ENCODE data around the gene INSM1.
"Not testable (repeated sequence)": the region's sequence is repeated elsewhere in the genome, so short reads cannot be mapped to it uniquely, and the experiment has no call there.

Gene INSM1

GRCh38 chr20:20367575-20368417 is at the start of gene INSM1:
Gene INSM1, plus strand, starts transcription at chr20:20368104. Its CDS starts 164 bp downstream, at chr20:20368268.
- no peak for DNase-seq

GRCh38 chr20:20318365-20319161 is 49.3 kb upstream of the INSM1 start:
- DNase-seq = peak; percentile 73 to 85

GRCh38 chr20:20321134-20321533 is 46.8 kb upstream of the INSM1 start:
- DNase-seq = no peak

GRCh38 chr20:20321917-20322316 is 46.0 kb upstream of the INSM1 start:
- no peak for DNase-seq

GRCh38 chr20:20322912-20323311 is 45.0 kb upstream of the INSM1 start:
- no peak for DNase-seq

- DNase-seq = no peak
These were observed 40.2 kb upstream of the INSM1 start for GRCh38 chr20:20327746-20328145.

GRCh38 chr20:20329564-20329963 is 38.3 kb upstream of the INSM1 start:
- DNase-seq = no peak

GRCh38 chr20:20331156-20331555 is 36.7 kb upstream of the INSM1 start:
- peak in 1 of 2 experiments; percentile 23 for DNase-seq

GRCh38 chr20:20331817-20332216 is 36.1 kb upstream of the INSM1 start:
- DNase-seq = peak; percentile 88 to 92

- DNase-seq = peak; percentile 73 to 74
These were observed 34.0 kb upstream of the INSM1 start for GRCh38 chr20:20333866-20334265.

- no peak for DNase-seq
These were observed 33.4 kb upstream of the INSM1 start for GRCh38 chr20:20334489-20334888.

GRCh38 chr20:20338133-20338730 is 29.7 kb upstream of the INSM1 start:
- DNase-seq = no peak

- DNase-seq = no peak
These were observed 27.5 kb upstream of the INSM1 start for GRCh38 chr20:20340443-20340842.

GRCh38 chr20:20341371-20341770 is 26.5 kb upstream of the INSM1 start:
- DNase-seq = no peak

GRCh38 chr20:20342066-20342465 is 25.8 kb upstream of the INSM1 start:
- DNase-seq = no peak

GRCh38 chr20:20343932-20344331 is 24.0 kb upstream of the INSM1 start:
- DNase-seq = no peak

GRCh38 chr20:20344476-20344875 is 23.4 kb upstream of the INSM1 start:
- DNase-seq = peak; percentile 12 to 24

- no peak for DNase-seq
These were observed 14.3 kb upstream of the INSM1 start for GRCh38 chr20:20353576-20353975.

GRCh38 chr20:20355503-20355902 is 12.4 kb upstream of the INSM1 start:
- DNase-seq = not testable (repeated sequence)

- no peak for DNase-seq
These were observed 9.1 kb upstream of the INSM1 start for GRCh38 chr20:20358801-20359200.

- DNase-seq = no peak
These were observed 8.3 kb upstream of the INSM1 start for GRCh38 chr20:20359628-20360027.

- DNase-seq = peak; percentile 85 to 91
These were observed 7.4 kb upstream of the INSM1 start for GRCh38 chr20:20360464-20360863.

- DNase-seq = no peak
These were observed 5.0 kb upstream of the INSM1 start for GRCh38 chr20:20362774-20363433.
